Activated CD4-positive, alpha-beta memory T cell treated with anti-CD3 and anti-CD28 coated beads, Interleukin-2, amount 10 ng/mL, durations not matched to agents 7 days and 5 days (primary cell): Measurements from ENCODE around the gene ABHD17A. TPM values are rescaled to one million over a fixed set of nuclear protein-coding genes. Genes with fewer than 3 reads are reported as not detected.
A peak's percentile ranks its signal among the peaks of the same experiment; 100 is the strongest.

ENCODE experiments used
- CTCF ChIA-PET: fragments of 350-600 bp; sonication (Branson Sonifier 250); formaldehyde crosslinking; loops from one replicate; lab custom pipeline; 2021; ENCODE audit warnings: antibody characterized with exemption, inconsistent platforms; lab: Charles Lee
- POLR2A ChIA-PET: fragments of 350-600 bp; sonication (Branson Sonifier 250); formaldehyde crosslinking; loops from one replicate; lab custom pipeline; 2021; ENCODE audit warnings: antibody characterized with exemption; lab: Charles Lee
- DNase-seq: peaks from one replicate; pipeline ENCODE4 v3.0.0-alpha.2; 2020
- H3K27ac Mint-ChIP-seq: one replicate; pipeline ENCODE4 v1.8.0; 2021; ENCODE audit warnings: mild to moderate bottlenecking, mixed read lengths
- H3K27me3 Mint-ChIP-seq: one replicate; pipeline ENCODE4 v1.8.0; 2021; ENCODE audit warnings: mixed read lengths
- H3K36me3 Mint-ChIP-seq: one replicate; pipeline ENCODE4 v1.8.0; 2021; ENCODE audit warnings: low read depth, mixed read lengths
- H3K4me1 Mint-ChIP-seq: one replicate; pipeline ENCODE4 v1.8.0; 2021; ENCODE audit warnings: mixed read lengths
- H3K4me3 Mint-ChIP-seq: one replicate; pipeline ENCODE4 v1.8.0; 2021; ENCODE audit warnings: mild to moderate bottlenecking, mixed read lengths
- H3K9me3 Mint-ChIP-seq: one replicate; pipeline ENCODE4 v1.8.0; 2021; ENCODE audit warnings: mixed read lengths
- total RNA-seq, 2 experiments: library from RNA; stranded (reverse); gene quantifications; one replicate each; pipeline ENCODE4 v1.2.3, GENCODE V29; 2021

The ABHD17A gene
- total RNA-seq, 2 experiments from 2014 or later, result 255 to 259 TPM

DNA sequence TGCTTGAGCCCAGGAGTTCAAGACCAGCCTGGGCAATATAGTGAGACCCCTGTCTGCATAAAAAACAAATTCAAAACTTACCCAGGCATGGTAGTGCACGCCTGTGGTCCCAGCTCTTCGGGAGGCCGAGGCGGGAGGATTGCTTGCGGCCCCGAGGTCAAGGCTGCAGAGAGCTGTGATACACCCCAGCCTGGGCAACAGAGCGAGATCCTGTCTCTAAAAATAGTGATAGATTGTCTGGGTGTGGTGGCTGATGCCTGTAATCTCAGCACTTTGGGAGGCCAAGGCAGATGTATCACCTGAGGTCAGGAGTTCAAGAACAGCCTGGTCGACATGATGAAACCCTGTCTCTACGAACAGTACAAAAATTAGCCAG lies 18.0 kb downstream of the ABHD17A start:
- ChIA-PET POLR2A (interaction anchor here (1.6 to 4.8 kb wide), 3 partner anchors 8 to 29 kb away, joined by 8 to 40 read pairs (median 8); partner anchors contain the start of gene ABHD17A), CTCF (no interaction called here)
- H3K4me3 Mint-ChIP-seq, result no peak overlapping the region
- peaks cover 9% of the 10 kb centered on the region for H3K36me3 Mint-ChIP-seq
- H3K4me1 Mint-ChIP-seq, result peaks cover 34% of the 10 kb centered on the region
- no peak overlapping the region for H3K27ac Mint-ChIP-seq
- no peaks in the 10 kb centered on the region for H3K9me3 Mint-ChIP-seq
- DNase-seq, result no peak
- H3K27me3 Mint-ChIP-seq, result no peaks in the 10 kb centered on the region

- H3K27ac Mint-ChIP-seq, result peak overlapping the region; percentile 1
- POLR2A ChIA-PET, result interaction anchor here (0.8 to 4.8 kb wide), 5 partner anchors 9 to 30 kb away, joined by 3 to 40 read pairs (median 8); partner anchors contain the start of gene ABHD17A
- H3K27me3 Mint-ChIP-seq, result no peaks in the 10 kb centered on the region
- H3K4me1 Mint-ChIP-seq, result peaks cover 36% of the 10 kb centered on the region
- CTCF ChIA-PET, result interaction anchor here (1.3 to 3.1 kb wide), 2 partner anchors 9 to 30 kb away, joined by 5 to 39 read pairs; no protein-coding TSS in a partner anchor
- peaks cover 9% of the 10 kb centered on the region for H3K36me3 Mint-ChIP-seq
- no peaks in the 10 kb centered on the region for H3K9me3 Mint-ChIP-seq
- no peak for DNase-seq
- H3K4me3 Mint-ChIP-seq, result no peak overlapping the region
Measured at GRCh38 chr19:1866693-1867348, 18.5 kb downstream of the ABHD17A start.

DNA sequence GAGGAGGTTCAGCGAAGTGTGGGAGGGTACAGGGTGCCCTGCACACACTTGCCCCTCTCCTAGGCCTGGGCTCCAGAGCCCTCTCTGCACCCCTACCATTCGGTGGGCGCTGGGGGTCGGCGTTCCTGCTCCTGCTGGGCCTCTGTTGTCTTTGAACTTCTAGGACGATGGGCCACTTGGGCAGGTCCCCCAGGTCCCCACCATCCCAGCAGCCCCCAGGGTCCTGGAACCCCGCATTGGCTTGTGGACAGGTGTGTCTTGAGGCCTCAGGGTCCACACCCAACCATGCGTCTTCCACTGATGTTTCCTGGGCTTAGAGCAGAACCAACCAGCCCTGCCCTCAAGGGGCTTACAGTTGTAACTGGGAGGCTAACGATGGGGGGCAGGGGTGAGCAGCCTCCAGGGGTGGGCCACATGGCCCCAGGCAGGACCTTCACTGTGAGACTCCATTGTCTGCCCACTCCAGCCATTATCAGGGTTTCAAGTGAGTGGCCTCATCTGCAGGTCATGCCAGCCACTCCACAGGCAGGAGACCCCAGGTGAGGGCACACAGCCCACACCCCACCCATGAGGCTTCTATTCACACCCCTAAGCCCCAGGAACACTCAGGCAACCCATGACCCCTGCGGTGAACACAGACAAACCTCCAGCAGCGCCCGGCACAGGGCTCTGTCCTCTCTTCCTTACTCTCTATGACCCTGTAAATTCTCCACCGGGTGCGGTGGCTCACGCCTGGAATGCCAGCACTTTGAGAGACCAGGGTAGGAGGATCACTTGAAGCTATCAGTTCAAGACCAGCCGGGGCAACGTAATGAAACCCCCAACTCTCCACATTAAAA lies 19.9 kb downstream of the ABHD17A start:
- peak overlapping the region; percentile 66 for H3K27ac Mint-ChIP-seq
- POLR2A ChIA-PET, result interaction anchor here (0.9 to 4.8 kb wide), 12 partner anchors 9 to 77 kb away, joined by 3 to 40 read pairs (median 8); partner anchors contain the start of gene ABHD17A
- peaks cover 45% of the 10 kb centered on the region for H3K4me1 Mint-ChIP-seq
- peaks cover 6% of the 10 kb centered on the region for H3K36me3 Mint-ChIP-seq
- H3K27me3 Mint-ChIP-seq, result no peaks in the 10 kb centered on the region
- H3K9me3 Mint-ChIP-seq, result no peaks in the 10 kb centered on the region
- DNase-seq, result no peak
- CTCF ChIA-PET, result interaction anchor here (0.6 to 3.1 kb wide), 13 partner anchors 8 to 108 kb away, joined by 3 to 39 read pairs (median 5); no protein-coding TSS in a partner anchor
- peak overlapping the region; percentile 66 for H3K4me3 Mint-ChIP-seq

GRCh38 chr19:1864480-1865171 lies 20.7 kb downstream of the ABHD17A start:
- ChIA-PET POLR2A (interaction anchor here (1.0 to 4.8 kb wide), 10 partner anchors 8 to 77 kb away, joined by 3 to 40 read pairs (median 8); partner anchors contain the start of gene ABHD17A), CTCF (interaction anchor here (0.6 to 3.1 kb wide), 16 partner anchors 9 to 371 kb away, joined by 3 to 39 read pairs (median 4); partner anchors contain the start of genes ABHD17A, ADAT3, PLEKHJ1 and REXO1)
- no peaks in the 10 kb centered on the region for H3K27me3 Mint-ChIP-seq
- H3K4me3 Mint-ChIP-seq, result peak overlapping the region; percentile 74
- peaks cover 45% of the 10 kb centered on the region for H3K4me1 Mint-ChIP-seq
- peak; percentile 67 for DNase-seq
- no peaks in the 10 kb centered on the region for H3K9me3 Mint-ChIP-seq
- H3K36me3 Mint-ChIP-seq, result peaks cover 2% of the 10 kb centered on the region
- peak overlapping the region; percentile 77 for H3K27ac Mint-ChIP-seq

GRCh38 chr19:1863638-1864479 lies 21.4 kb downstream of the ABHD17A start:
- no peaks in the 10 kb centered on the region for H3K9me3 Mint-ChIP-seq
- H3K36me3 Mint-ChIP-seq, result peaks cover 2% of the 10 kb centered on the region
- H3K27ac Mint-ChIP-seq, result peak overlapping the region; percentile 77
- peak; percentile 93 for DNase-seq
- peaks cover 43% of the 10 kb centered on the region for H3K4me1 Mint-ChIP-seq
- no peaks in the 10 kb centered on the region for H3K27me3 Mint-ChIP-seq
- POLR2A ChIA-PET, result interaction anchor here (1.0 to 4.8 kb wide), 10 partner anchors 8 to 78 kb away, joined by 3 to 40 read pairs (median 8); partner anchors contain the start of gene ABHD17A
- peak overlapping the region; percentile 74 for H3K4me3 Mint-ChIP-seq
- CTCF ChIA-PET, result interaction anchor here (0.6 to 3.1 kb wide), 15 partner anchors 8 to 372 kb away, joined by 3 to 39 read pairs (median 4); partner anchors contain the start of genes ABHD17A, ADAT3, PLEKHJ1 and REXO1

DNA sequence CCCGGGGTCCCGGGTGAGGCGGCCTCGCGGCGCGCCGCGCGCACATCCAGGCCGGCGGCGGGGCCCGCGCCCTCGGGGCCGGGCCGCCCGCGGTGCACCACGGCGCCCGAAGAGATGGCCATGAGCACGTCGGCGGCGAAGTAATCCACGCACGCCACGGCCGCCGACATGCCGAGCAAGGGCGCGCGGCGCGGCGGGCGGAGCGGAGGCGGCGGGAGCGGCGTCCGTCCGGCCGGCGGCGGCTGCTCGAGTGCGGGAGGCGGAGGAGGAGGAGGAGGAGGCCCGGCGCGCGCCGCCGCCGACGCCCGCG lies 22.0 kb downstream of the ABHD17A start, which contains the start of gene KLF16:
TSS of gene KLF16 (minus strand) at position 252 of the 310 bp plus-strand sequence. CDS start at position 170, 82 bp downstream.
- peak within 1 kb of the TSS; percentile 87 for H3K27ac Mint-ChIP-seq
- peak within 1 kb of the TSS; percentile 93 for H3K4me3 Mint-ChIP-seq
- POLR2A ChIA-PET, result interaction anchor here (2.2 to 4.8 kb wide), 2 partner anchors 9 to 33 kb away, joined by 7 to 40 read pairs; no protein-coding TSS in a partner anchor
- peaks cover 2% of the 10 kb centered on the region for H3K36me3 Mint-ChIP-seq
- no peak for DNase-seq
- H3K9me3 Mint-ChIP-seq, result no peaks in the 10 kb centered on the region
- CTCF ChIA-PET, result no interaction called here
- H3K4me1 Mint-ChIP-seq, result peaks cover 46% of the 10 kb centered on the region
- no peaks in the 10 kb centered on the region for H3K27me3 Mint-ChIP-seq

GRCh38 chr19:1862424-1863327 lies 22.6 kb downstream of the ABHD17A start:
- Mint-ChIP-seq H3K4me1 (peaks cover 47% of the 10 kb centered on the region), H3K36me3 (peaks cover 2% of the 10 kb centered on the region), H3K27ac (peak overlapping the region; percentile 87), H3K27me3 (no peaks in the 10 kb centered on the region), H3K9me3 (no peaks in the 10 kb centered on the region), H3K4me3 (peak overlapping the region; percentile 93)
- ChIA-PET POLR2A (no interaction called here), CTCF (no interaction called here)
- peak; percentile 57 for DNase-seq

- POLR2A ChIA-PET, result no interaction called here
- H3K4me1 Mint-ChIP-seq, result peaks cover 45% of the 10 kb centered on the region
Measured at GRCh38 chr19:1862068-1862423, 23.2 kb downstream of the ABHD17A start.

DNA sequence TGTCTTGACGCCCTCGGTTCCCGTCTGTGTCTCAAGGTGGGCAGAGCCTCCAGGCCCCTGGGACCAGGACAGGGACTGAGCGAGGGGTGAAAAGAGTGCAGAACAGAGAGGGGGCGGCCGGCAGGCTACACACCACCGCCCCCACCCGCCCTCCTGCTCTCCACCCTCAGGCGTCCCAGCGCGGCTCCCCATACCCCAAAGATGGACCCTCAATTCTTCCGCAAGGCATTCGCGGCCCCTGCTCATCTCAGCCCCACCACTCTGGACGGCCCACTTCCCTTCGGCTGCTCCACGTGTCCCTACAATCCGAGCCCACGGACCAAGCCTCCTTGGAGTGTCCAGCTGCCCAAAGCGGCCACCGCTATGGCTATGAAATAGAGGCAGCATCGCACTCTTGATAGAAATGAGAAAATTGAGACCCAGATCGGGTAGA lies 23.7 kb downstream of the ABHD17A start:
- ChIA-PET CTCF (no interaction called here), POLR2A (no interaction called here)
- peak overlapping the region; percentile 93 for H3K4me3 Mint-ChIP-seq
- no peaks in the 10 kb centered on the region for H3K27me3 Mint-ChIP-seq
- H3K27ac Mint-ChIP-seq, result peak overlapping the region; percentile 87
- H3K4me1 Mint-ChIP-seq, result peaks cover 43% of the 10 kb centered on the region
- no peaks in the 10 kb centered on the region for H3K9me3 Mint-ChIP-seq
- DNase-seq, result no peak
- peaks cover 2% of the 10 kb centered on the region for H3K36me3 Mint-ChIP-seq

More at GRCh38 chr19:1862068-1862423, 23.2 kb downstream of the ABHD17A start:
- DNase-seq, result no peak
- Mint-ChIP-seq H3K36me3 (peaks cover 2% of the 10 kb centered on the region), H3K27me3 (no peaks in the 10 kb centered on the region), H3K4me3 (peak overlapping the region; percentile 93), H3K27ac (peak overlapping the region; percentile 87), H3K9me3 (no peaks in the 10 kb centered on the region)
- CTCF ChIA-PET, result no interaction called here

GRCh38 chr19:1860821-1861598 lies 24.3 kb downstream of the ABHD17A start:
- no peaks in the 10 kb centered on the region for H3K27me3 Mint-ChIP-seq
- H3K36me3 Mint-ChIP-seq, result peaks cover 2% of the 10 kb centered on the region
- peak overlapping the region; percentile 21 for H3K27ac Mint-ChIP-seq
- peak overlapping the region; percentile 93 for H3K4me3 Mint-ChIP-seq
- DNase-seq, result no peak
- POLR2A ChIA-PET, result interaction anchor here (1.1 to 1.3 kb wide), 2 partner anchors 14 to 23 kb away, joined by 4 read pairs; no protein-coding TSS in a partner anchor
- H3K4me1 Mint-ChIP-seq, result peaks cover 46% of the 10 kb centered on the region
- no peaks in the 10 kb centered on the region for H3K9me3 Mint-ChIP-seq
- CTCF ChIA-PET, result no interaction called here
